IMR-90 (cell line): ENCODE measurements around the gene HES7. TPM values are rescaled to one million over a fixed set of nuclear protein-coding genes. Genes with fewer than 3 reads are reported as not detected.
A peak's percentile ranks its signal among the peaks of the same experiment; 100 is the strongest.

Source experiments
- CEBPB ChIP-seq: IDR thresholded peaks from 2 replicates; pipeline ENCODE4 v1.6.1; 2012; ENCODE audit warnings: low read depth, low read length, improper control_type of control experiment
- polyA plus RNA-seq, 3 experiments: library from polyadenylated mRNA; depleted of rRNA; stranded (reverse); fragments of >200 nt; gene quantifications; 2 replicates each; pipeline ENCODE4 v1.2.3, GENCODE V29; 2012; ENCODE audit warnings: low replicate concordance in 1 of 3
- total RNA-seq: library from RNA; depleted of rRNA; stranded (reverse); fragments of >200 nt; gene quantifications from 2 replicates; pipeline ENCODE4 v1.2.3, GENCODE V29; 2012
- TF ChIP-seq, protein P1 (sequence below): fragments of 150-350 bp; IDR thresholded peaks from 2 replicates; pipeline ENCODE4 v1.6.1; 2017; ENCODE audit warnings: mild to moderate bottlenecking, antibody characterized with exemption, low read length, low read depth

The HES7 gene
- total and polyA plus RNA-seq, 2 of the 4 experiments (the other 2 are of a cell fraction) = 0.43 TPM; not detected in 1

GRCh38 chr17:8119581-8120519 lies 4.1 kb downstream of the HES7 start (continued):
- TF ChIP-seq, protein P1, sequence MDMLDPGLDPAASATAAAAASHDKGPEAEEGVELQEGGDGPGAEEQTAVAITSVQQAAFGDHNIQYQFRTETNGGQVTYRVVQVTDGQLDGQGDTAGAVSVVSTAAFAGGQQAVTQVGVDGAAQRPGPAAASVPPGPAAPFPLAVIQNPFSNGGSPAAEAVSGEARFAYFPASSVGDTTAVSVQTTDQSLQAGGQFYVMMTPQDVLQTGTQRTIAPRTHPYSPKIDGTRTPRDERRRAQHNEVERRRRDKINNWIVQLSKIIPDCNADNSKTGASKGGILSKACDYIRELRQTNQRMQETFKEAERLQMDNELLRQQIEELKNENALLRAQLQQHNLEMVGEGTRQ = no peak
- TF ChIP-seq CEBPB = peak; percentile 70; the same call in 1 of the 2 replicates
